Measurements from ENCODE around the gene ANKRD29. TPM values are rescaled to one million over a fixed set of nuclear protein-coding genes. Genes with fewer than 3 reads are reported as not detected.

Gene ANKRD29
- total and polyA plus RNA-seq, 10 of the 15 experiments (the other 5 are each of a cell fraction or from before 2014, with no cell fraction given), result 0.53 to 9.2 (median 1.6) TPM

GRCh38 chr18:23664674-23665073 lies 2.0 kb upstream of the ANKRD29 start:
- FAIRE-seq (no peak), ATAC-seq (no peak), DNase-seq (ENCODE audit: low read depth, low spot score) (no peak)
- H2AFZ ChIP-seq (ENCODE audit: control insufficient read depth, low read depth, low read length), result no peak overlapping the region
- H3K9ac ChIP-seq (ENCODE audit: control insufficient read depth, insufficient read depth, low read length), result no peak overlapping the region
- POLR2A ChIA-PET, result interaction anchor here (0.5 kb wide), 1 partner anchor 40 kb away, joined by 4 read pairs; no protein-coding TSS in a partner anchor
- in situ Hi-C loops (cut with MboI) (no loop called here), intact Hi-C loops (cut with micrococcal nuclease; ENCODE audit: unreplicated experiment) (no loop called here)
- no peaks in the 10 kb centered on the region for H3K4me1 ChIP-seq (ENCODE audit: control insufficient read depth, insufficient read depth, low read length)
- WGBS (ENCODE audit: insufficient coverage, insufficient replicate concordance, low lambda C conversion rate, missing lambda C conversion rate), result 55% methylated on average over 6 of the region's 6 CpGs
- no peaks in the 10 kb centered on the region for H3K9me3 ChIP-seq (replicated peaks; ENCODE audit: control insufficient read depth, insufficient read depth, low read length)
- no peak overlapping the region for H3K4me3 ChIP-seq
- H3K4me2 ChIP-seq (ENCODE audit: control insufficient read depth, insufficient read depth), result no peak overlapping the region
- RAD21 ChIA-PET (ENCODE audit: unreplicated experiment), result interaction anchor here (1.0 kb wide), 1 partner anchor 39 kb away, joined by 4 read pairs; no protein-coding TSS in a partner anchor
- H4K20me1 ChIP-seq (ENCODE audit: control insufficient read depth, insufficient read depth), result no peaks in the 10 kb centered on the region
- no TSS peak for BruUV-seq (replicated peaks)
- no peak for TF ChIP-seq ZNF384 (IDR thresholded peaks at IDR 0.05; ENCODE audit: borderline replicate concordance, low read depth, low read length)
- TF ChIP-seq REST (IDR thresholded peaks at IDR 0.05; ENCODE audit: low read depth, low read length), result peak; percentile 49; the same call in 1 of the 2 replicates
- no peaks in the 10 kb centered on the region for H3K79me2 ChIP-seq (ENCODE audit: control insufficient read depth, insufficient read depth, low read length)
- H3K27ac ChIP-seq (ENCODE audit: control insufficient read depth, insufficient read depth), result no peak overlapping the region
- CTCF ChIA-PET, result interaction anchor here (1.1 to 1.7 kb wide), 5 partner anchors 11 to 43 kb away, joined by 3 to 7 read pairs (median 4); no protein-coding TSS in a partner anchor
- SMC1A ChIA-PET (ENCODE audit: uncharacterized antibody, unreplicated experiment), result no interaction called here
- H3K36me3 ChIP-seq (ENCODE audit: control insufficient read depth in 2 of 2, insufficient read depth in 2 of 2, low read length in 1 of 2), result no peaks in the 10 kb centered on the region
- peaks cover 4 to 8% of the 10 kb centered on the region in 2 experiments; a peak in 3 of 4 replicates for H3K27me3 ChIP-seq (replicated peaks in 1 of 2; ENCODE audit: control insufficient read depth in 2 of 2, insufficient read depth in 2 of 2, low read length in 1 of 2)
